ENCODE results near the gene PUS7.
A peak's percentile ranks its signal among the peaks of the same experiment; 100 is the strongest.

PUS7 gene

DNA sequence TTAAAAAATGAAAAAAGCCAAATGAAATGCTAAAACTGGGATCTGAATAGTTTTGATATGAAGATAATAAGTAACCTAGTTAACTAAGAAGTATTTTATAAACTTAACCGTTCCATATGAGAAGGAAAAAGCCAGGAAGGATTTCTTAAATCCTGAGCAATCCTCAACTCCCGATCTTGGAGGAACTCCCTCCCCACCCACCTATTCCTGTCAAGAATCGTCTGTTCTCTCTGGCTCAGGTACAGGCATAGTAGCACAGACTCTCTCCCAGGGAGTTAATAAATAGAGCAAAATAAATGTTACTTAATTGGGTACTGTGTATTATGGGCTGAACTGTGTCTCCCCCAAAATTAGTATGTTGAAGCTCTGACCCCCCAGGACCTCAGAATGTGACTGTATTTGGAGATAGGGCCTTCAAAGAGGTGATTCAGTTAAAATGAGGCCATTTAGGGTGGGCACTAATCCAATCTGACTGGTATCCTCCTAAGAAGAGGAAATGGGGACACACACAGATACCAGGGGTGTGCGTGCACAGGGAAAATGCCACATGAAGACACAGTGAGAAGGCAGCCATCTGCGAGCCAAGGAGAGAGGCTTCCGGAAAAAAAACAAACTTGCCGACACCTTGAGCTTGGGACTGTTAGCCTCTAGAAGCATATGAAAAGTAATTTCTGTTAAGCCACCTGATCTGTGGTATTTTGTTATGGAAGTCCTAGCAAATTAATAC, 28.7 kb downstream of the PUS7 start:
- no peaks in the 10 kb centered on the region for H3K4me1 ChIP-seq (ENCODE audit: control insufficient read depth in 1 of 2, insufficient read depth in 2 of 2, low read length in 2 of 2)
- no peaks in the 10 kb centered on the region for H3K27me3 ChIP-seq (ENCODE audit: low read depth, low read length)
- H3K9me3 ChIP-seq (ENCODE audit: control insufficient read depth in 1 of 2, low read length in 2 of 2): no peaks in the 10 kb centered on the region
- peaks cover 0 to 3% of the 10 kb centered on the region in 2 donors for H3K36me3 ChIP-seq (ENCODE audit: control insufficient read depth in 1 of 2, insufficient read depth in 2 of 2, low read length in 2 of 2)
- H3K4me3 ChIP-seq (ENCODE audit: low read depth in 1 of 2, low read length in 2 of 2): peak overlapping the region in 1 of 2 donors; percentile 12
- H3K27ac ChIP-seq (ENCODE audit: low read length): peak overlapping the region; percentile 2

DNA sequence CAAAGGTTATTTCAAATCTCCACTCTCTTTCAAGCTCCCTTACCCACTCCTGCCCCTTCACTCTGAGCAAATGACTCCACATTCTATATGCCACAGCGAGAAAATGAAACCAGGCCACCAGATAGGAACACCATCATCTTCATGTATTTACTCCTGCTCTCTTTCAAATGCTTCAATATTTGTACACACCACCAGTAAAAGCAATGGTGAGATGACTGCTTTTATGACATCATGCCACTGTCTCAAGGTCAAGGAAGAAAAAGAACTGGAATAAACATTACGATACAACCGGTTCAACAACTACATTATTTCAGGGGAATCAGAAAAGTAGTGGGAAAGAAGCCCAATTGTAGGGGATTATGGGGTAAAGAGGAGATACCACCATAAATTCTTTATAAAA, 32.7 kb downstream of the PUS7 start:
- Histone ChIP-seq H3K27ac (ENCODE audit: low read length) (no peak overlapping the region), H3K36me3 (ENCODE audit: control insufficient read depth in 1 of 2, insufficient read depth in 2 of 2, low read length in 2 of 2) (peaks cover 0 to 6% of the 10 kb centered on the region in 2 donors), H3K9me3 (ENCODE audit: control insufficient read depth in 1 of 2, low read length in 2 of 2) (no peaks in the 10 kb centered on the region), H3K4me1 (ENCODE audit: control insufficient read depth in 1 of 2, insufficient read depth in 2 of 2, low read length in 2 of 2) (no peaks in the 10 kb centered on the region), H3K27me3 (ENCODE audit: low read depth, low read length) (no peaks in the 10 kb centered on the region), H3K4me3 (ENCODE audit: low read depth in 1 of 2, low read length in 2 of 2) (no peak overlapping the region)

DNA sequence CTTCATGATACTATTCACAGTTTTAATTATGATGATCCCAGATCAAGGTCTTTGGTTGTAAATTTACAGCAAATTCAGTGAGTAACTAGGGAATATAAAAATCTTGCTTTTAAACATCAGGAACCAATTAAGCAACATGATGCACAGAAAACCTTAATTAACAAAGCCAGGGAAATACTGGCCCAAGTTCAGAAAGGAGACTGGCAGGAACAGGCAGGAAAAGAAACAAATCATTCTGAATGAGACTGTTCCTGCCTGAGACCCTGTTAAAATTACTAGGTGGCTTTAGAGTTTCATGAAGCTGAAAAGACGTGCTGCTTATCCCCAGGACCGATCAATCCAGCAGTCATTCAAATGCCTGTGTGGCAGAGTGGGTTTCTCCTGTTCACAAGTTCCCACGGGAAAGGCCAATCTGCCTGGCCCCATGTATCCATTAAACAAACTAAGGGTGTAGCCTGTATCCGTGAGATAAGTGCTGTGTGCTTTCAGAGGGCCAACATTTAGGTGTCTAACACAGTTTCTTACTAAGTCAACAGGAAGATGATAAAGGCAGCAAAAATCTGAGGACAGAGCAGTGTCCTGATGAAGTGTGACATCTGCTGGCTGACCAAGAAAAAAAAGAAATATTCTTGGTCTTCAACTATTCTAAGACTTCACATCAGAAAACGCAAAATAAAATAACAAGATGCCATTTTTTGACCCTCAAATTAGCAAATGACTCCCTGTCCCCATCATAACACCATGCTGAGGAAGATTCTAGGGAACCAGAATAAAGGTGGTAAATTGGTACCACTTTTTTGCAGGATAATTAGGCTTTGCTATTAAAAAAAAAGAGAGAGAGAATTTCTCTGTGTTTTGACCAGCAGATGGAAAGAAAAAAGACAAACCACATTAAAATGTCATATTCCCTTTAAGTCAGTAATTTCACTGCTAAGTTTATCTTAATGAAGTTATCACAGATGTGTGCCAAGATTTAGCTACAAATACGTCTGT, 34.2 kb downstream of the PUS7 start:
- Histone ChIP-seq H3K4me1 (ENCODE audit: control insufficient read depth in 1 of 2, insufficient read depth in 2 of 2, low read length in 2 of 2) (no peaks in the 10 kb centered on the region), H3K36me3 (ENCODE audit: control insufficient read depth in 1 of 2, insufficient read depth in 2 of 2, low read length in 2 of 2) (peaks cover 0 to 6% of the 10 kb centered on the region in 2 donors), H3K27me3 (ENCODE audit: low read depth, low read length) (no peaks in the 10 kb centered on the region), H3K27ac (ENCODE audit: low read length) (no peak overlapping the region), H3K9me3 (ENCODE audit: control insufficient read depth in 1 of 2, low read length in 2 of 2) (no peaks in the 10 kb centered on the region), H3K4me3 (ENCODE audit: low read depth in 1 of 2, low read length in 2 of 2) (no peak overlapping the region)

DNA sequence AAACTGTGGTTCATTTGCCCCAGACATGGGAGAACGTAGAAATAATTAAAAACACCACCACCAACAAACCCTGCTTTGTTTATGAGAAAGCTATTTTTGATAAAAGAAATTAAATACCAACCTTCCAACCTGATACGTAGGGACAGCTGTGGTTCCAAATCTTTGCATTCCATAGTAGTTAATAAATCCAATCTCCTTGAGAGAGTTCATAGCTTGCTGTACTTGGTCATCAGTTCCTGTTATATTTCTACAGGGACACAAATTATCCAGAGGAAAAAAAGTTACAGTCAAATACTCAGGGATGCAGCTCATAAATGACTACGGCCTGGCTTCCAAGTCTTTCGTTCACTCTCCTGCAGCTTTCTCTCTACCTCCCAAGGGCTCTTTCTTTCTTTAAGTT, 41.1 kb downstream of the PUS7 start:
- no peaks in the 10 kb centered on the region for H3K9me3 ChIP-seq (ENCODE audit: control insufficient read depth in 1 of 2, low read length in 2 of 2)
- H3K27ac ChIP-seq (ENCODE audit: low read length): no peak overlapping the region
- peaks cover 0 to 5% of the 10 kb centered on the region in 2 donors for H3K36me3 ChIP-seq (ENCODE audit: control insufficient read depth in 1 of 2, insufficient read depth in 2 of 2, low read length in 2 of 2)
- no peak overlapping the region for H3K4me3 ChIP-seq (ENCODE audit: low read depth in 1 of 2, low read length in 2 of 2)
- no peaks in the 10 kb centered on the region for H3K4me1 ChIP-seq (ENCODE audit: control insufficient read depth in 1 of 2, insufficient read depth in 2 of 2, low read length in 2 of 2)
- no peaks in the 10 kb centered on the region for H3K27me3 ChIP-seq (ENCODE audit: low read depth, low read length)

DNA sequence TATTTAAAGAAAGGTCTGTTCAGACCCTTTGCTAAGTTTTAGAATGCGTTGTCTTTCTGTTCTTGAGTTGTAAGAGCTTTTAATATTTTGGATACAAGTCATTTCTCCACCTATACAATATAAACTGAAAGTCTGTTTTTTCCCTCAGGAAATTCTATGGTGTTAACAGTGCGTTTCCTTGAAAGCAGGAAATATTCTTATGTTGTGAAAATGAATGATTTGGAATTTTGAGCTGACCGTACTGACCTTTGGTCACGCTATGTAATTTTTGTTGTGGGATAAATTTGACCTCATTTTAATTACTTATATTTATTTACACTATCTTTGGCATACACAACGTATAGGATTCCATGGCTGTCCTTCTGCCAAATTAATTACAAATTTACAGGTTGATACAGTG, 43.5 kb downstream of the PUS7 start:
- H3K36me3 ChIP-seq (ENCODE audit: control insufficient read depth in 1 of 2, insufficient read depth in 2 of 2, low read length in 2 of 2): peaks cover 0 to 5% of the 10 kb centered on the region in 2 donors

DNA sequence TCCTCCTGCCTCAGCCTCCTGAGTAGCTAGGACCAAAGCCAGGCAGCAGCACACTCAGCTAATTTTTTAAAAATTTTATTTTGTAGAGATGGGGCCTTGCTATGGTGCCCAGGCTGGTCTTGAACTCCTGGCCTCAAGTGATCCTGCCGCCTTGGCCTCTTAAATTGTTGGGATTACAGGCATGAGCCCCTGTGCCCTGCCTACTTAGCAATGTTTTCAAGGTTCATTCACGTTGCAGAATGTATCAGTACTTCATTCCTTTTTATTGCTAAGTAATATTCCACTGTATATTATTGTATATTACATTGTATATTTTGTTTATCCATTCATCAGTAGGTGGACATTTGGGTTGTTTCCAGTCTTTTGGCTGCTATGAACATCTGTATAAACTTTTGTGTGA, 44.2 kb downstream of the PUS7 start:
- no peaks in the 10 kb centered on the region for H3K9me3 ChIP-seq (ENCODE audit: control insufficient read depth in 1 of 2, low read length in 2 of 2)
- no peak overlapping the region for H3K27ac ChIP-seq (ENCODE audit: low read length)
- no peaks in the 10 kb centered on the region for H3K4me1 ChIP-seq (ENCODE audit: control insufficient read depth in 1 of 2, insufficient read depth in 2 of 2, low read length in 2 of 2)
- no peaks in the 10 kb centered on the region for H3K27me3 ChIP-seq (ENCODE audit: low read depth, low read length)
- H3K36me3 ChIP-seq (ENCODE audit: control insufficient read depth in 1 of 2, insufficient read depth in 2 of 2, low read length in 2 of 2): peaks cover 0 to 5% of the 10 kb centered on the region in 2 donors
- H3K4me3 ChIP-seq (ENCODE audit: low read depth in 1 of 2, low read length in 2 of 2): no peak overlapping the region

More for the DNA sequence above, 43.5 kb downstream of the PUS7 start:
- no peak overlapping the region for H3K4me3 ChIP-seq (ENCODE audit: low read depth in 1 of 2, low read length in 2 of 2)
- no peaks in the 10 kb centered on the region for H3K4me1 ChIP-seq (ENCODE audit: control insufficient read depth in 1 of 2, insufficient read depth in 2 of 2, low read length in 2 of 2)
- no peak overlapping the region for H3K27ac ChIP-seq (ENCODE audit: low read length)
- H3K9me3 ChIP-seq (ENCODE audit: control insufficient read depth in 1 of 2, low read length in 2 of 2): no peaks in the 10 kb centered on the region
- no peaks in the 10 kb centered on the region for H3K27me3 ChIP-seq (ENCODE audit: low read depth, low read length)

DNA sequence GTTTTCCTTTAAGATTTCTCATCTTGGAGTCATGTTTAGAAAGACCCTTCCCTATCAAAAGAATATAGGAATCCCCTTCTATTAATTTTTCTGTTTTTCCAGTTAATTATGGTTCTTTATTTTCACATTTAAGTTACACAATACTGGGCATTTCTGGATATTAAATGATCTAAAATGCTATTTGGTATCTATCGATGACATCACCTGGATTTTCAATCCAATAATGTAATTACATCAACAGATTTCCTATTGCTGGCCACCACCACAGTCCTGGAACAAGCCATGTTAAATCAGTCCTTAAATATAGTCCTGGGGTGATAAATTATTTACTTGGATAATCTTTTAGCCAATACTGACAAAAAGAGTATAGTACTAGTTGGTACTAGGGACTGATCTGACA, 48.0 kb downstream of the PUS7 start:
- Histone ChIP-seq H3K4me1 (ENCODE audit: control insufficient read depth in 1 of 2, insufficient read depth in 2 of 2, low read length in 2 of 2) (no peaks in the 10 kb centered on the region), H3K36me3 (ENCODE audit: control insufficient read depth in 1 of 2, insufficient read depth in 2 of 2, low read length in 2 of 2) (no peaks in the 10 kb centered on the region), H3K27me3 (ENCODE audit: low read depth, low read length) (no peaks in the 10 kb centered on the region), H3K9me3 (ENCODE audit: control insufficient read depth in 1 of 2, low read length in 2 of 2) (no peaks in the 10 kb centered on the region), H3K27ac (ENCODE audit: low read length) (no peak overlapping the region), H3K4me3 (ENCODE audit: low read depth in 1 of 2, low read length in 2 of 2) (no peak overlapping the region)

DNA sequence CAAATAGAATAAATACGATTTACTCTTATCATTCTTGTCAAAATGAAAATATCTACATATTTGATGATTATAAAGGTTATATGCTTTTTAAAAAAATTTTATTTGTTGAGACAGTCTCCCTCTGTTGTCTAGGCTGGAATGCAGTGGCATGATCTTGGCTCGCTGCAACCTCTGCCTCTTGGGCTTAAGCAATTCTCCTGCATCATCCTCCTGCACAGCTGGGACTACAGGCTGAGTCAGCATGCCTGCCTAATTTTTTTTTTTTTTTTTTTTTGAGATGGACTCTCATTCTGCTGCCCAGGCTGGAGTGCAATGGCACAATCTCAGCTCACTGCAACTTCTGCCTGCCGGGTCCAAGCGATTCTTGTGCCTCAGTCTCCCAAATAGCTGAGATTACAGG, 48.9 kb downstream of the PUS7 start:
- Histone ChIP-seq H3K9me3 (ENCODE audit: control insufficient read depth in 1 of 2, low read length in 2 of 2) (no peaks in the 10 kb centered on the region), H3K36me3 (ENCODE audit: control insufficient read depth in 1 of 2, insufficient read depth in 2 of 2, low read length in 2 of 2) (no peaks in the 10 kb centered on the region), H3K27me3 (ENCODE audit: low read depth, low read length) (no peaks in the 10 kb centered on the region), H3K4me3 (ENCODE audit: low read depth in 1 of 2, low read length in 2 of 2) (no peak overlapping the region), H3K4me1 (ENCODE audit: control insufficient read depth in 1 of 2, insufficient read depth in 2 of 2, low read length in 2 of 2) (no peaks in the 10 kb centered on the region), H3K27ac (ENCODE audit: low read length) (no peak overlapping the region)

DNA sequence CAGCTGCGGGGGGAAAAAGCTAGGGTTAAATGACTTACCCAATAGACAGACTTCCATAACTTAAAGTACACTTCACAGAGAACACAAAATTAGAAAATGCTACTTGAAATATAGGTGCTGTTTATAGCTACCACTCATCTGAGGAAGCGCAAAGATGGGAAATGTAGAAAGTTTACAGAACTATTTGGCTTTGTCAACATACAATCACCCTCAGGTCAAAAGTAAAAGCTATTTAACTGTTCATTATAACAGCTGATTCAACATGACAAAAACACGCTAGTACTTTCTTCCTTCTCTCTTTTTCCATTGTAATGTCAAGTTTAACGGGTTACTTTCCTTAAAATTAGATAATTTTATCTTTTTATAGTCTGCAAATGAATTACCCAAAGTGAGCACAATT, 51.2 kb downstream of the PUS7 start:
- Histone ChIP-seq H3K9me3 (ENCODE audit: control insufficient read depth in 1 of 2, low read length in 2 of 2) (no peaks in the 10 kb centered on the region), H3K4me3 (ENCODE audit: low read depth in 1 of 2, low read length in 2 of 2) (no peak overlapping the region), H3K27ac (ENCODE audit: low read length) (no peak overlapping the region), H3K27me3 (ENCODE audit: low read depth, low read length) (no peaks in the 10 kb centered on the region), H3K36me3 (ENCODE audit: control insufficient read depth in 1 of 2, insufficient read depth in 2 of 2, low read length in 2 of 2) (no peaks in the 10 kb centered on the region), H3K4me1 (ENCODE audit: control insufficient read depth in 1 of 2, insufficient read depth in 2 of 2, low read length in 2 of 2) (no peaks in the 10 kb centered on the region)

DNA sequence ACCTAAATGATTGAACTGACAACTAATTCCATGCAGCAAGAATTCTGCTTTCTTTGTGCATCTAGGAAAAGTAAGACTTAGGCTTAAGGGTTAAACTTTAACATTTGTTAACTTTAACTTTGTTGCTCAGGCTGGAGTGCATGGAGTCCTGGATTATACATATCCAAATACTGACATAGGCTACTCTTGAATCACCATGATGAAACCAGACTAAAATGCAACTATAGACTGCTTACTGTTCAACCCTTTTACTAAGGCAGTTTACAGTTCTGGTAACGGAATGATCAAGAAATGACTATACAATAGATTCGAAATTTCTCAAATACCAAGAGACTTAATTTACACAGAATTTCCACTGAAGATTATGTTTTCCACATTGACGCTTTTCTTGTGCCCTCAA, 52.0 kb downstream of the PUS7 start:
- Histone ChIP-seq H3K27me3 (ENCODE audit: low read depth, low read length) (no peaks in the 10 kb centered on the region), H3K27ac (ENCODE audit: low read length) (no peak overlapping the region), H3K36me3 (ENCODE audit: control insufficient read depth in 1 of 2, insufficient read depth in 2 of 2, low read length in 2 of 2) (no peaks in the 10 kb centered on the region), H3K9me3 (ENCODE audit: control insufficient read depth in 1 of 2, low read length in 2 of 2) (no peaks in the 10 kb centered on the region), H3K4me1 (ENCODE audit: control insufficient read depth in 1 of 2, insufficient read depth in 2 of 2, low read length in 2 of 2) (no peaks in the 10 kb centered on the region), H3K4me3 (ENCODE audit: low read depth in 1 of 2, low read length in 2 of 2) (no peak overlapping the region)

DNA sequence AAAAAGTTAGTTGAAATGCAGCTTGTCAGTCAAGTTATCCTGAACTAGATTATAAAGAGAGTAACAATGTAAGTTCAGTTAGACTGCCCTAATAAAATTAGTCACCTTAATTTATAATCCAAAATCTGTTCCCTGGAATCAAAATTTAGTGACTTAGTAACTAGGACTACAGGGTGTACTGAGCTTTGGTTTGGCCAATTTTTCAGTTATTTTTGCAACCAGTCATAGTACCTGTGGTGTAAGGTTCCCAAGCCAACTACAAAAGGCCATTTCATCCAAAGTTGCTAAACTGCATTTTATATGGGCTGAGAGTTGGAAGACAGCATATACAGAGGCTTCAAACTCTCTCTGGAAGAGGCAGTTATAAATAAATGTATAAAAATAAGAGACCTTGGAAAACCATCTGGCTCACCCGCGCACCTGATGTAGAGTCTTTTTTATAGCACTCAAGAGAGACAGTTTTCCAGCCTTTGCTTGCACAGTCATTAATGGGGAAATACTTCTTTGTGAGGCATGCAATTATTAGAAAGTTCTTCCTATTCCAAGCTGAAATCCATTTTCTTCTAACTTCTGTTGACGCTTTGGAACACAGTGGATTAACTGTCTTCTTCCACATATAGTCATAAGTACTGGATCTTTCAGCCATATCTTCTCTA, 59.2 kb downstream of the PUS7 start:
- Histone ChIP-seq H3K4me3 (ENCODE audit: low read depth in 1 of 2, low read length in 2 of 2) (no peak overlapping the region), H3K27ac (ENCODE audit: low read length) (no peak overlapping the region), H3K4me1 (ENCODE audit: control insufficient read depth in 1 of 2, insufficient read depth in 2 of 2, low read length in 2 of 2) (no peaks in the 10 kb centered on the region), H3K9me3 (ENCODE audit: control insufficient read depth in 1 of 2, low read length in 2 of 2) (no peaks in the 10 kb centered on the region), H3K36me3 (ENCODE audit: control insufficient read depth in 1 of 2, insufficient read depth in 2 of 2, low read length in 2 of 2) (peaks cover 4 to 10% of the 10 kb centered on the region in 2 donors), H3K27me3 (ENCODE audit: low read depth, low read length) (no peaks in the 10 kb centered on the region)

All from muscle layer of duodenum (tissue), 2 donors.